ENCODE results near the gene COL18A1. TPM values are rescaled to one million over a fixed set of nuclear protein-coding genes. Genes with fewer than 3 reads are reported as not detected.

The COL18A1 gene
- total RNA-seq, 1 experiment from 2014 or later = 676 TPM

DNA sequence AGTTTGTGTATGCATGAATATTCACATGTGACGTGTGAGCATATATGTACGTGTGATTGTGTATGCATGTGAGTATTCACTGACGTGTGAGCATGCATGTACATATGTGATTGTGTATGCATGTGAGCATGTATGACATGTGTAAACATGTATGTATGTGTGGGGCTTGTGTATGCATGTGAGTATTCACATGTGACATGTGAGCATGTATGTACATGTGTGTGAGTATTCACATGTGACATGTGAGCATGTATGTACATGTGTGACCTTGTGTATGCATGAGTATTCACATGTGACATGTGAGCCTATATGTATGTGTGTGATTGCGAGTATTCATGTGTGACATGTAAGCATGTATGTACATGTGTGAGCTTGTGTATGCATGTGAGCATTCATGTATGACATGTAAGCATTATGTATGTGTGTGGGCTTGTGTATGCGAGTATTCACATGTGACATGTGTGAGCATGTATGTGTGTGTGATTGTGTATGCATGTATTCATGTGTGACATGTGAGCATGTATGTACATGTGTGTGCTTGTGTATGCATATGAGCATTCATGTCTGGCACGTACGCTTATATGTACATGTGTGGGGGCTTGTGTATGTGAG lies 47.8 kb downstream of the COL18A1 start:
- no peak overlapping the region for H3K4me3 ChIP-seq (ENCODE audit: low read depth in 2 of 2, low read length in 2 of 2)
- ATAC-seq (no peak), DNase-seq (ENCODE audit: low read depth, low spot score) (no peak)
- no peaks in the 10 kb centered on the region; the same call in 1 of the 2 replicates for H3K36me3 ChIP-seq (ENCODE audit: control insufficient read depth, insufficient read depth, low read length)
- ChIA-PET POLR2A (interaction anchor here (0.6 kb wide), 1 partner anchor 383 kb away, joined by 3 read pairs; no protein-coding TSS in a partner anchor), CTCF (no interaction called here)
- intact Hi-C loops (cut with micrococcal nuclease; ENCODE audit: unreplicated experiment) (no loop called here), in situ Hi-C loops (cut with HindIII; ENCODE audit: low pct_unique_long_range_greater_than_20kb, low sequenced_read_pairs) (no loop called here)
- no peak overlapping the region for H3K27ac ChIP-seq (ENCODE audit: low read length)
- TF ChIP-seq SIN3A (IDR thresholded peaks at IDR 0.05; ENCODE audit: borderline replicate concordance, insufficient read depth, low read depth, low read length) (no peak), TCF7L2 (IDR thresholded peaks at IDR 0.05; ENCODE audit: low read depth, low read length) (no peak), CTCF (IDR thresholded peaks at IDR 0.05) (no peak), POLR2AphosphoS5 (IDR thresholded peaks at IDR 0.05; ENCODE audit: low read depth, low read length) (no peak; the same call in 1 of the 2 replicates), REST (IDR thresholded peaks at IDR 0.05; ENCODE audit: insufficient read depth in 1 of 2, low read depth in 2 of 2, low read length in 1 of 2) (no peak)
- H3K4me1 ChIP-seq (ENCODE audit: control insufficient read depth, insufficient read depth, low read length) = peaks cover 70% of the 10 kb centered on the region
- BruUV-seq (replicated peaks) = no TSS peak
- no peaks in the 10 kb centered on the region for H3K9me3 ChIP-seq (ENCODE audit: control insufficient read depth, insufficient read depth, low read depth, low read length)
- no peaks in the 10 kb centered on the region for H3K27me3 ChIP-seq (ENCODE audit: control insufficient read depth, insufficient read depth, low read length)

GRCh38 chr21:45453308-45453950 lies 48.5 kb downstream of the COL18A1 start:
- ATAC-seq = no peak
- in situ Hi-C loops (cut with HindIII; ENCODE audit: low pct_unique_long_range_greater_than_20kb, low sequenced_read_pairs) = no loop called here
- Histone ChIP-seq H3K36me3 (ENCODE audit: control insufficient read depth, insufficient read depth, low read length) (no peaks in the 10 kb centered on the region), H3K27ac (ENCODE audit: low read length) (peak overlapping the region; percentile 70; the same call in 1 of the 2 replicates), H3K4me3 (ENCODE audit: low read depth in 2 of 2, low read length in 2 of 2) (no peak overlapping the region), H3K27me3 (ENCODE audit: control insufficient read depth, insufficient read depth, low read length) (no peaks in the 10 kb centered on the region), H3K9me3 (ENCODE audit: control insufficient read depth, insufficient read depth, low read depth, low read length) (no peaks in the 10 kb centered on the region), H3K4me1 (ENCODE audit: control insufficient read depth, insufficient read depth, low read length) (peaks cover 67% of the 10 kb centered on the region)
- no TSS peak for BruUV-seq (replicated peaks)
- TF ChIP-seq SIN3A (IDR thresholded peaks at IDR 0.05; ENCODE audit: borderline replicate concordance, insufficient read depth, low read depth, low read length) = no peak
- no peak for TF ChIP-seq CTCF (IDR thresholded peaks at IDR 0.05)
- no peak for TF ChIP-seq REST (IDR thresholded peaks at IDR 0.05; ENCODE audit: insufficient read depth in 1 of 2, low read depth in 2 of 2, low read length in 1 of 2)
- TF ChIP-seq TCF7L2 (IDR thresholded peaks at IDR 0.05; ENCODE audit: low read depth, low read length) = no peak
- no peak for TF ChIP-seq POLR2AphosphoS5 (IDR thresholded peaks at IDR 0.05; ENCODE audit: low read depth, low read length)
- ChIA-PET POLR2A (interaction anchor here (0.6 kb wide), 1 partner anchor 382 kb away, joined by 3 read pairs; no protein-coding TSS in a partner anchor), CTCF (no interaction called here)
- DNase-seq (ENCODE audit: low read depth, low spot score) = no peak
- intact Hi-C loops (cut with micrococcal nuclease; ENCODE audit: unreplicated experiment) = no loop called here

Measured in Panc1 (cell line).